Activated T-cell treated with anti-CD3 and anti-CD28 coated beads for 48 hours (primary cell): ENCODE results near the gene SLC9A8.

Source experiments
- DNase-seq: peaks from one replicate; pipeline ENCODE4 v3.0.0-alpha.2; 2020; ENCODE audit warnings: low read depth

The SLC9A8 gene

GRCh38 chr20:49786668-49787370, 25.8 kb upstream of the SLC9A8 start:
- no peak for DNase-seq

GRCh38 chr20:49787371-49788357, 25.0 kb upstream of the SLC9A8 start:
- DNase-seq, result no peak

GRCh38 chr20:49790077-49790798, 22.4 kb upstream of the SLC9A8 start:
- no peak for DNase-seq

GRCh38 chr20:49791165-49791564, 21.5 kb upstream of the SLC9A8 start:
- no peak for DNase-seq

- DNase-seq, result no peak
These were observed 20.6 kb upstream of the SLC9A8 start for GRCh38 chr20:49792006-49792405.

GRCh38 chr20:49792611-49793010, 20.0 kb upstream of the SLC9A8 start:
- no peak for DNase-seq

GRCh38 chr20:49794336-49795134, 18.1 kb upstream of the SLC9A8 start:
- no peak for DNase-seq

GRCh38 chr20:49795135-49795424, 17.5 kb upstream of the SLC9A8 start:
- DNase-seq, result no peak

GRCh38 chr20:49796600-49797343, 15.9 kb upstream of the SLC9A8 start:
- no peak for DNase-seq

- DNase-seq, result no peak
These were observed 15.3 kb upstream of the SLC9A8 start for GRCh38 chr20:49797344-49797615.

- no peak for DNase-seq
These were observed 13.9 kb upstream of the SLC9A8 start for GRCh38 chr20:49798718-49799117.

GRCh38 chr20:49799698-49800097, 12.9 kb upstream of the SLC9A8 start:
- DNase-seq, result no peak

- no peak for DNase-seq
These were observed 9.2 kb upstream of the SLC9A8 start for GRCh38 chr20:49803418-49803817.

GRCh38 chr20:49804364-49804763, 8.3 kb upstream of the SLC9A8 start:
- no peak for DNase-seq

- peak; percentile 52 for DNase-seq
These were observed 7.3 kb upstream of the SLC9A8 start for GRCh38 chr20:49805224-49805876.

- no peak for DNase-seq
These were observed 3.9 kb upstream of the SLC9A8 start for GRCh38 chr20:49808753-49809152.

GRCh38 chr20:49809803-49810359, 2.7 kb upstream of the SLC9A8 start:
- no peak for DNase-seq

- no peak for DNase-seq
These were observed 2.0 kb upstream of the SLC9A8 start for GRCh38 chr20:49810491-49811190.

GRCh38 chr20:49811825-49812506, 662 bp upstream of the SLC9A8 start:
- DNase-seq, result no peak
